ENCODE measurements around the gene WFS1. TPM values are rescaled to one million over a fixed set of nuclear protein-coding genes. Genes with fewer than 3 reads are reported as not detected.
A peak's percentile ranks its signal among the peaks of the same experiment; 100 is the strongest.

The WFS1 gene
- total and polyA plus RNA-seq, 2 of the 13 experiments (the other 11 are each of a cell fraction or from before 2014, with no cell fraction given): 39.1 to 42.2 TPM

DNA sequence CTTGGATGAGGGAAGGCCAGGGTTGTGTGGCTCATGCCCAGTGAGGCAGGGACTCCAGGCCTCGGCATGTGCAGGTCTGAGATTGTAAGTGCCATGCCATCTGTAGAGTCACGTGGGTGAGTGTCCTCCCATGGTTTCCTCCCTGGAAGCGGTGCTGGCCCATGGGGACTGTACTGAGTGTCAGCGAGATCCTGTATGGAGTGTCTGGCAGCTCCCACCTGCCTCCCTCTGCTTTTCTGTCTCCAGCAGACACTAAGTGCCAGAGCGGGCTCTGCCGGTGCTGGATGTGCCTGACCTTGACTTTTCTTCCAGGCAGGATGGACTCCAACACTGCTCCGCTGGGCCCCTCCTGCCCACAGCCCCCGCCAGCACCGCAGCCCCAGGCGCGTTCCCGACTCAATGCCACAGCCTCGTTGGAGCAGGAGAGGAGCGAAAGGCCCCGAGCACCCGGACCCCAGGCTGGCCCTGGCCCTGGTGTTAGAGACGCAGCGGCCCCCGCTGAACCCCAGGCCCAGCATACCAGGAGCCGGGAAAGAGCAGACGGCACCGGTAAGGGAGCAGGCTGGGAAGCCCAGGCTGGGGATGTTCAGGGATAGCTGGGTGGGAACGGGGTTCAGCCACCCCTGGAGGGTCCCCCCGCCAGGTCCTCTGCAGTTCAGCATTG, 7.6 kb downstream of the WFS1 start (continued):
- TF ChIP-seq, protein P1, sequence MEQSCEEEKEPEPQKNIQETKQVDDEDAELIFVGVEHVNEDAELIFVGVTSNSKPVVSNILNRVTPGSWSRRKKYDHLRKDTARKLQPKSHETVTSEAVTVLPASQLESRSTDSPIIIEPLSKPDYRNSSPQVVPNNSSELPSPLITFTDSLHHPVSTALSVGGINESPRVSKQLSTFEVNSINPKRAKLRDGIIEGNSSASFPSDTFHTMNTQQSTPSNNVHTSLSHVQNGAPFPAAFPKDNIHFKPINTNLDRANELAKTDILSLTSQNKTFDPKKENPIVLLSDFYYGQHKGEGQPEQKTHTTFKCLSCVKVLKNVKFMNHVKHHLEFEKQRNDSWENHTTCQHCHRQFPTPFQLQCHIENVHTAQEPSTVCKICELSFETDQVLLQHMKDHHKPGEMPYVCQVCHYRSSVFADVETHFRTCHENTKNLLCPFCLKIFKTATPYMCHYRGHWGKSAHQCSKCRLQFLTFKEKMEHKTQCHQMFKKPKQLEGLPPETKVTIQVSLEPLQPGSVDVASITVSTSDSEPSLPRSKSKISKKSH (CRISPR knock-in tag; IDR thresholded peaks at IDR 0.05; ENCODE audit: borderline replicate concordance): no peak
- TF ChIP-seq NPAS2 (CRISPR knock-in tag; IDR thresholded peaks at IDR 0.05; ENCODE audit: borderline replicate concordance) (no peak), ZNF296 (CRISPR knock-in tag; conservative IDR thresholded peaks at IDR 0.05) (no peak), SAP130 (CRISPR knock-in tag; IDR thresholded peaks at IDR 0.05; ENCODE audit: low read depth) (peak; percentile 24; the same call in 1 of the 2 replicates), ZNF430 (CRISPR knock-in tag; IDR thresholded peaks at IDR 0.05) (no peak), ZNF142 (CRISPR knock-in tag; IDR thresholded peaks at IDR 0.05) (0 out of 2 replicates have a peak, but pooled peaks have one; percentile 37), TCF7L2 (IDR thresholded peaks at IDR 0.05; ENCODE audit: low read depth, low read length) (no peak), TEF (CRISPR knock-in tag; IDR thresholded peaks at IDR 0.05) (no peak), IRF9 (CRISPR knock-in tag; IDR thresholded peaks at IDR 0.05; ENCODE audit: borderline replicate concordance) (no peak), NCOA2 (CRISPR knock-in tag; IDR thresholded peaks at IDR 0.05) (no peak), KDM4B (CRISPR knock-in tag; IDR thresholded peaks at IDR 0.05) (no peak), ARID2 (CRISPR knock-in tag; IDR thresholded peaks at IDR 0.05; ENCODE audit: borderline replicate concordance) (no peak), ZNF768 (CRISPR knock-in tag; IDR thresholded peaks at IDR 0.05) (no peak), ZNF605 (CRISPR knock-in tag; IDR thresholded peaks at IDR 0.05) (no peak)
- TF ChIP-seq, protein P2, sequence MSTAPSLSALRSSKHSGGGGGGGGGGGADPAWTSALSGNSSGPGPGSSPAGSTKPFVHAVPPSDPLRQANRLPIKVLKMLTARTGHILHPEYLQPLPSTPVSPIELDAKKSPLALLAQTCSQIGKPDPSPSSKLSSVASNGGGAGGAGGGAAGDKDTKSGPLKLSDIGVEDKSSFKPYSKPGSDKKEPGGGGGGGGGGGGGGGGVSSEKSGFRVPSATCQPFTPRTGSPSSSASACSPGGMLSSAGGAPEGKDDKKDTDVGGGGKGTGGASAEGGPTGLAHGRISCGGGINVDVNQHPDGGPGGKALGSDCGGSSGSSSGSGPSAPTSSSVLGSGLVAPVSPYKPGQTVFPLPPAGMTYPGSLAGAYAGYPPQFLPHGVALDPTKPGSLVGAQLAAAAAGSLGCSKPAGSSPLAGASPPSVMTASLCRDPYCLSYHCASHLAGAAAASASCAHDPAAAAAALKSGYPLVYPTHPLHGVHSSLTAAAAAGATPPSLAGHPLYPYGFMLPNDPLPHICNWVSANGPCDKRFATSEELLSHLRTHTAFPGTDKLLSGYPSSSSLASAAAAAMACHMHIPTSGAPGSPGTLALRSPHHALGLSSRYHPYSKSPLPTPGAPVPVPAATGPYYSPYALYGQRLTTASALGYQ (CRISPR knock-in tag; IDR thresholded peaks at IDR 0.05): 0 out of 2 replicates have a peak, but pooled peaks have one; percentile 25
- TF ChIP-seq, protein P3, sequence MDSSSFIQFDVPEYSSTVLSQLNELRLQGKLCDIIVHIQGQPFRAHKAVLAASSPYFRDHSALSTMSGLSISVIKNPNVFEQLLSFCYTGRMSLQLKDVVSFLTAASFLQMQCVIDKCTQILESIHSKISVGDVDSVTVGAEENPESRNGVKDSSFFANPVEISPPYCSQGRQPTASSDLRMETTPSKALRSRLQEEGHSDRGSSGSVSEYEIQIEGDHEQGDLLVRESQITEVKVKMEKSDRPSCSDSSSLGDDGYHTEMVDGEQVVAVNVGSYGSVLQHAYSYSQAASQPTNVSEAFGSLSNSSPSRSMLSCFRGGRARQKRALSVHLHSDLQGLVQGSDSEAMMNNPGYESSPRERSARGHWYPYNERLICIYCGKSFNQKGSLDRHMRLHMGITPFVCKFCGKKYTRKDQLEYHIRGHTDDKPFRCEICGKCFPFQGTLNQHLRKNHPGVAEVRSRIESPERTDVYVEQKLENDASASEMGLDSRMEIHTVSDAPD (CRISPR knock-in tag; IDR thresholded peaks at IDR 0.05): no peak; the same call in 1 of the 2 replicates
